Right renal cortex interstitium (tissue), 3 donors: ENCODE results near the gene MIOX. TPM values are rescaled to one million over a fixed set of nuclear protein-coding genes. Genes with fewer than 3 reads are reported as not detected.
"Not testable (repeated sequence)": the region's sequence is repeated elsewhere in the genome, so short reads cannot be mapped to it uniquely, and the experiment has no call there.

ENCODE experiments used
- DNase-seq, 3 donors: peaks; one replicate each; pipeline ENCODE4 v3.0.0-alpha.2; 2013; ENCODE audit warnings: low read depth in 3 of 3, low spot score in 2 of 3
- polyA plus RNA-seq, 3 donors: library from polyadenylated mRNA; unstranded; fragments of 120-200 nt; gene quantifications; one replicate each; pipeline ENCODE4 v1.2.1, GENCODE V29; 2013; ENCODE audit not compliant: insufficient read length in 3 of 3

MIOX gene
- polyA plus RNA-seq, 3 donors = 3.2 to 19.0 (median 13.4) TPM

DNA sequence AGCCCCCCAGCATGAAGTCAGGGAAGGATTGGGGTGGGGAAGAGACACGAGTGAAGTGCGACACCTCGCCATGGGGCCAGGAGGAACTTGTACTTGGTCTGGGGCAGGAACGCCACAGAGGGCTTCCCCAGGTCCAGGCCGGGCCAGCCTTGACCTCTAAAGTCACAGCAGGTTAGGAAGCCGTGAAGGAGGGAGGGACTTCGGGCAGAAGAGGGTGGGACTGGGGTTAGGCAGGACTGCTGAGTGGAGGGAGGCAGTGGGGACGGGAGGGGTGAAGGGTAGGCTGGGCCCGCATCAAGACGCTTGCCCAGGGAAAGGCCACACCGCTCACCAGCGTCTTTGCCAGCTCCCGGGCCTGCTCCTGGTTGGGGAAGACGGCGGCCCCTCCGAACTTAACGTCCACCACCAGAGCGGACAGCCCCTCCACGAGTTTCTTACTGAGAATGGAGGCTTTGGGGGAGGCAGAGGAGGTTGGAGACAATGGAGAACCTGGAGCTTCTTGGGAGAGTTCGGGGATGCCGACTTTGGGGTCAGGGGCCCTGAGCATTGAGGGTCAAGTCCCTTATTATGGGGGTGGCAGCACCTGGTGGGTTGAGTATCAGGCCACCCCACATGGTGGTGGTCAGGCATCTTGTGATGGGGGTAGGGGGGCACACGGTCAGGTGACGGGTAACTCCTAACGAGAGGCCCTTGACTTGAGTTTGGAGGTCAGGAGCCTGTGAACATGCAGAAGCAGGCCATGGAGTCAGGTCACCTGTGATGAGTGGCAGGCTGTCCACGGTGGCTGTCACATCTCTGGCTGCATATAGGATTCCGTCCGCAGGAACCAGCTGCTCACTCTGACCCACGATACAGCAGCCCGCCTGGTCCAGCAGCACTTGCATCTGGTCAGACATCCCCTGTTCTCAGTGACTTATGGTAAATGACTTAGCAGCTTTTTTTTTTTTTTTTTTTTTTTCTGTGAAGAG, 40.5 kb downstream of the MIOX start:
- DNase-seq = no peak

DNA sequence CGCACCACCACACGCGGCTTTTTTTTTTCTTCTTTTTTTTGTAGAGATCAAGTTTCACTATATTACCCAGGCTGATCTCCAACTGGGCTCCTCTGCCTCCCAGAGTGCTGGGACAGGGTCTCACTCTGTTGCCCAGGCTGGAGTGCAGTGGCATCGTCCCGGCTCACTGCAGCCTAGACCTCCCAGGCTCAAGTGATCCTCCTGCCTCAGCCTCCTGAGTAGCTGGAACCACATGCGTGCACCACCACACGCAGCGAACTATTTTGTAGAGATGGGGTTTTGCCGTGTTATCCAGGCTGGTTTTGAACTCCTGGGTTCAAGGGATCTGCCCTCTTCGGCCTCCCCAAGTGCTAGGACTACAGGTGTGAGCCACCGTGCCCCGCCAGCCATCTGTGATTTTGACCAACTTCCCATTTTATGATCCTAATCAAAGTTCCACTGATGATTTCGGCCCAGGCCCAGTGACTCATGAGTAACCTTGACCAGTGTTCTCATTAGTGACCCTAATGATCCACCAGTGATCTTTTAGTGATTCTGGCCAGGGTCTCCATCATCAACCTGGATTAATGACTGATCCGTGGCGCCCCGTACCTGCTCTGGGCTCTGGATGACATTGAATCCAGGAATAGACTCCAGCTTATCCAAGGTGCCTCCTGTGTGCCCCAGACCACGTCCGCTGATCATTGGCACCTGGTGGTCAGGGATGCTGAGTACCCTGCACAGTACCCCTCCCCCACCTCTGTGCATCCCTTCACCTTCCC, 41.4 kb downstream of the MIOX start:
- no peak for DNase-seq

DNA sequence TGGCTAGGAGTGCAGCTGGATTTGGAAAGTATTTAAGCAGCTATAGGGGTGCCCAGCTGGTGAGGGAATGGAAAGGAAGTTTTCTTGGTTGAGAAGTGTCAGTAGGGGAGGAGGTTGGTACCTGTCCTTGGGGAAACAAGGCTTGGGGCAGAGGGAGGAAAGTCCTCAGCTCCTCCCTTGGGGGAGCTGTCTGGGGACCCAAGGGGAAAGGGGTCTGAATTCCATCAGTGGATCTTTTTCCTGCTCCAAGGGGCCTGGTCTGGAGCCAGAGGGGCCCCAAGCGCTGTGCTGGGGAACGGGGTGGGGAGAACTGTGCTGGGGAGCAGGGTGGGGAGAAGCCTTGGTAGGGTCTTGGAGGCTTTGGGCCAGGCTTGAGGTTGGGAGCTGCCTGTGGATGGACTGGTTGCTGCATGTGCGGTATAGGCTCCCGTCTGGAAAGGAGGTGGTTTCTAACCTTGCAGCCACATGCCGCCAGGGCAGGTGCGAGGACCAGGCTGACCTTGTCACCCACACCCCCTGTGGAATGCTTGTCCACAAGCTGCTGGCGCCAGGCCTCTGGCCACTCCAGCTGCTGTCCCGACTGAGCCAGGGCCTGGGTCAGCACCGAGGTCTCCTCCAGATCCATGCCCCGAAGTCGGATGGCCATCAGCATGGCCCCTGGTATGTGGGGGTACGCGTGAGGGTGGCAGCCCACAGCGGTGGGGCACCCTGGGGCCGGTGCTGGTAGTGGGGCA, 42.2 kb downstream of the MIOX start:
- no peak for DNase-seq

DNA sequence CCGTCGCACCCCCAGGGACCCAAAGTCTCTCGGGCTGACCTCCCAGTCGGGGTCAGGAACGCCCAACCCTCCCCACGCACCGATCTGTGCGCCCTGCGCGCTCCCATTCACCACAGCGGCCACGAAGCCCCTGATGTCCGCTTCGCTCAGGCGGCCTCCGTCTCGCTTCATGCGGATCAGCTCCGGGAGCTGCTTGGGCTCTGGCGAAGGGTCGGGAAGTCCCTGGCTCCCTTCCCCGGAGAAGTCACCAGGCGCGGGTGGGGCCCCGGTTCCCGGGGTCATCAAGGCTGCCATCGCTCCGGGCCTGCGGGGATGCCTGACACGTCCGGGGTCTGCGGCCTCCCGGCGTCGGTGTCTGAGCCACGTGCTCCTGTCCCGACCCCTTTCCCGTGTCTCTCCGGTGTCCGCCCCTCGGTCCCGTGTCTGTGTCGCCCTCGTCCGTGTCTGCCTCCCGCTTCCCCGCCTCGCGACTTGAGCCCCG, 42.8 kb downstream of the MIOX start:
- DNase-seq = no peak

DNA sequence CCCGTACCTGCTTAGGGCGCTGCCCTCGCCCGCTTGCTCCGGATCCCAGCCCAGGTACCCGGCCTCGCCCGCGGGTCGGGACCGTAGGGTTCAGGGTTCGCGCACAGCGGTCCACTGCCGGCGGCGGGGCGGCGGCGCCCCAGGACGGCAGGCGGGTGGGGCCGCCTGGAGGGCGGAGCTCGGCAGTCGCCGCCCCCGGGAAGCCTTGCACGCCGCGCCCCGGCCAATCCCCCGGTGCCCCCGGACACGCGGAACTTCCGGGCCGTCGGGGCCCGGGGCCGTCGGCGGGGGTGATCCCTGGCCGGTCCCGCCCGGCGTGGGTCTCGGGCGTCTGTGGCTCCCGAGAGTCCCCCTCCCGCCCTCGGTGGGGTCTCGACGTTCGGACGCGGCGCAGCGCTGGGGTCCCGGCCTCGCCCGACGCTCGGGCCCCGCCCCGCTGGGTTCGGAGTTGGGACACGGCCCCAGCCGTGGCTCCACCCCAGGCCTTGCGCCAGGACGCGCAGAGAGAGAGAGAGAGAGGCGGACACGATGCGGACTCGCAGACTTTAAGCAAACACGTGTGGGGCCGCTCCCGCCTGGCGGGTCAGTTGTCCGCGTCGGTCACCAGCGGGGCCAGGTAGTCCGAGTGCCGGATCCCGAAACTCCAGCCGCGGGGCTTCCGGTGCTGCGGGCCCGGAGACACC, 43.4 kb downstream of the MIOX start, which contains the start of gene TYMP:
TSS of gene TYMP (minus strand) at position 116 of the 683 bp plus-strand sequence. CDS start 303 bp downstream, outside the sequence.
- no peak for DNase-seq

DNA sequence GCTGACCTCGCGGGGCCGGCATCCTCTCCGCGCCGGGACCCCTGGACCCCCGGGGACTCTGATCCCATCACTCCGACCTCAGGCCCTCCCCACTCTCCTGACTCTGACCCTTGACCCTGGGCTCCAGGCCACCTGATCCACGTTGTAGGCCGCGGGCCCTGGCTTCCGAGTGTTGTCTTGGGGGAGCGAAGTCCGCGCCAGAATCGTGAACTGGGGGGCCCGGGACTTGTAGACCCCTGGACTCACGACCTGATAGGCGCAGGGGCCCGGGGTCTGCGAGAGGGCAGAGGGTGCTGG, 43.9 kb downstream of the MIOX start:
- DNase-seq = no peak

DNA sequence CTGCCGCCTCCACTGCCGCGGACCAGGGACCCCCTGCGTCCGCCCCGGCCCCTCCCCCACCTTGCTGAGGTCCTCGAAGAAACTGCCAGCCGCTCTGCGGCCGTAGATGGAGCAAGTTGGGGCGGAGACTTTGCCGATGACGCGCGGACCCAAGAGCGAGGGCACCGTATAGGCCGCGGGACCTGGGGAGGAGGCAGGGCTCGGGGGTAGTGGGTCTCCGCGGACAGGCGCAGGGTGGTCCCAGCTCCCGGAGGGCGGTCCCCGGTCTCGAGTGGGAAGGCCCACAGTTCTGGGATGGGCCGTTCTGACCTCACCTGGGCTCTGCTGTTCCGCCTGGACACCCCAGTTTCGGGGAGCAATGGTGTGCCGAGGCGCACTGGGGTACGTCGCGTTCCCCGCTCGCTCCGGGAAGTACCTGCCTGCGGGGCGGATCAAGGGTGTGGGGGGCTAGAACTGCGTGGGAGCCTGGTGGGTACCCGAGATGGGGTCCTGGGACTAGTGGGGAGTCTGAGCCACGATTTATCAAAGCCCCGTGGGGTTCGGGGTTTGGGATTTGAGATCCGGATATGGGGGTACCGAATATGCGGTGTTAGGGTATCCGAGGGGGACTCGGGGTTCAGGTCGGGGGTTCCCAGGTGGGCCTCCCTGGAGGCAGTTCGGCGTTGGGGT, 44.4 kb downstream of the MIOX start:
- no peak for DNase-seq

DNA sequence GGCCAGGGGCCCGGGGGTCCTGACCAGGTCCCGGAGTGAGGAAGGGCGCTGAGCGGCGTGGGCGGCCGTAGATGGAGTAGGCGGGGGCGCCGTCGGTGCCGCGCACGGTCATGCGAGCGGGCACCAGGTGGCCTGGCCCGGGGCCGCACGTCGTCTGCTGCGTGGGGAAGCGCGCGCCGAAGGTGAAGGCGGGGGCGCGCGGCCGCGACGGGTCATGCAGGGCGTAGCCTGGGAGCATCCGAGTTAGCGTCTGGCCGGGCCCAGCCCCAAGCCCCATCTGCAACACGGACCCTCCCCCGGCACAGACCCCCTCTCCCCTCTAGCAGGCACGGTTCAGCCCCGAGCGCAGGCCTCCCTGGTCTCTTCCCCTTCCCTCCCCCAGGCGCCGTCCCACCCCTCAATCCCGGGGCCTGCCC, 44.9 kb downstream of the MIOX start:
- DNase-seq = no peak

DNA sequence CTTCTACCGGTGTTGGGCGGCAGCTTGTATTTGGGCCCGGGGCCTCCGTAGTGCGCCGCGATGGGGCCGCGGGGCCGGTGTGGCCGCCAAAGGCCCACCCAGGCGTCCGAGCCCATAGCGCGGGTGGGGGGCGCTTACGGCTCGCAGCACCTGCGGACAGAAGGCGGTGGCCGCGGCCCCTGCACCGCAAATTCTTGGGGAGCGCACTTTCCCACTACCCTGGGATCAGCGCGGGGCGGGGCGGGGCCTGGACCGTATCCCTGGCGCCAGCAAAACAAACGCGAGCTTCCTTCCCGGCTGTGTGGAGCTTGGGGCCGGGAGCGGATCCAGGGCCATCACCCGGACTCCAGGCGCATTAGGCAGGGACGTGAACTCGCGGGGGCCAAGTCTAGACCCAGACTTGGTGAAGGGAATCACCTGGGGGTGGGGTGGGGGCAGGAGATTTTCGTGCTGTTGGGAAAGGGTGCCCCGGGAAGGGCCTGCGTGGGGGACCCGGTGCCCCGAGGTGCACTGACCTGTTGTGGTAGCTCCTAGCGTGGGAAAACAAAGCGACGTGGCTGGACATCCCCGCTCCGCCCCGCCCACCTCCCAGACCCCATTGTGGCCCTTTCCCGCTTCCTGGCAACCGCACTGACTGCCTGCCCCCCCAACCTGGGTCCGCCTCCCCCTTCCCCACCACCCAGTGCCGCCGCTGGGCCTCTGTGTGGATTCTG, 45.5 kb downstream of the MIOX start:
- no peak for DNase-seq

DNA sequence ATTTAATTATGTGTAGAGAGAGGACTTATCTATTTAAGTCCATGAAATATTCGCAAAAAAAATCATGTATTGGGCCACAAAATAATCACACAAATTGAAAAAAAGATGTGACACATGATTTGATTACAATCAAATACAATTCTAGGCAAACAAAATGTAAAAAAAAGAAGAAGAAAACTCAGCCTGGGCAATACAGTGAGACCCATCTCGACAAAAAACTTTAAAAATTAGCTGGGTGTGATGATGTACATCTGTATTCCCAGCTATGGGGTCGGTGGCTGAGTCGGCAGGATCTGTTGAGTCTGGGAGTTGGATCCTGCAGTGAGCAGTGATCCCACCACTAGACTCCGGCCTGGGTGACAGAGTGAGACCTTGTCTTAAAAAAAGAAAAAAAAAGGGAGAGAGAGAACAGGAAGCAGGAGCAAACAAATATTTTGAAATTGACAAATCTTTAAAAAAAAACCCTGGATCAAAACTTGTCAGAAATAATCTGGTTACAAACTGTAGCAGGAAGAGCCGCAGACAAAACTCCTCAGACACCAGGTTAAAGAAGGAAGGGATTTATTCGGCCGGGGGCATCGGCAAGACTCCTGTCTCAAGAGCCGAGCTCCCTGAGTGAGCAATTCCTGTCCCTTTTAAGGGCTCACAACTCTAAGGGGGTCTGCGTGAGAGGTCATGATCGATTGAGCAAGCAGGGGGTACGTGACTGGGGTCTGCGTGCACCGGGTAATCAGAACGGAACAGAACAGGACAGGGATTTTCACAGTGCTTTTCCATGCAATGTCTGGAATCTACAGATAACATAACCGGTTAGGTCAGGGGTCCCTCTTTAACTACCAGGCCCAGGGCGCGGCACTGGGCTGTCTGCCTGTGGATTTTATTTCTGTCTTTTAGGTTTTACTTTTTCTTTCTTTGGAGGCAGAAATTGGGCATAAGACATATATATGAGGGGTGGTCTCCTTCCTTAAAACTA, 46.5 kb downstream of the MIOX start:
- no peak for DNase-seq

DNA sequence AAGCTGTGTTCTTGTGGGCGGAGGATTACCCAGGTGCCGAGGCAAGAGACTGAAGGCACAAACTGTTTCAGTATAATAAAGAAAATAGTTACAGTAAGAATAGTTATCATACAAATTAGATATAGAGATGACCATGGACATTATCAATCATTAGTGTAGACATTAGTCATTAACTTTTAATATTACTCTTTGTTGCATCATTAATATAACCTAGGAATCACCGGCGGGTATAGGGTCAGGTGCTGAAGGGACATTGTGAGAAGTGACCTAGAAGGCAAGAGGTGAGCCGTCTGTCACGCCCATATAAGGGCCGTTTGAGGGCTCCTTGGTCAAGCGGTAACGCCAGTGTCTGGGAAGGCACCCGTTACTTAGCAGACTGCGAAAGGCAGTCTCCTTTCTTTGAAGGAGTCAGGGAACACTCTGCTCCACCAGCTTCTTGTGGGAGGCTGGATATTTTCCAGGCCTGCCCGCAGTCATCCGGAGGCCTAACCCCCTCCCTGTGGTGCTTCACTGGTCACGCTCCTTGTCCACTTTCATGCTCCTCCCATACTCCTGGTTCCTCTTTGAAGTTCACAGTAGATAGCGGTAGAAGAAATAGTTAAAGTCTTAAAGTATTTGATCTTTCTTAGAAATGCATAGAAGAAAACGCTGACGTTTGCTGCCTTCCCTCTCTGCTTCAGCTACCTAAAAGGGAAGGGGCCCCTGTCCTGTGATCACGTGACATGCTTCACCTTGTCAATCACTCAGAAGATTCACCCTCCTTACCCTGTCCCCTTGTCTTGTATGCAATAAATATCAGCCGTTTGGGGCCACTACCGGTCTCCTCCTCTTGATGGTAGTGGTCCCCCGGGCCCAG, 47.4 kb downstream of the MIOX start:
- not testable (repeated sequence) for DNase-seq

DNA sequence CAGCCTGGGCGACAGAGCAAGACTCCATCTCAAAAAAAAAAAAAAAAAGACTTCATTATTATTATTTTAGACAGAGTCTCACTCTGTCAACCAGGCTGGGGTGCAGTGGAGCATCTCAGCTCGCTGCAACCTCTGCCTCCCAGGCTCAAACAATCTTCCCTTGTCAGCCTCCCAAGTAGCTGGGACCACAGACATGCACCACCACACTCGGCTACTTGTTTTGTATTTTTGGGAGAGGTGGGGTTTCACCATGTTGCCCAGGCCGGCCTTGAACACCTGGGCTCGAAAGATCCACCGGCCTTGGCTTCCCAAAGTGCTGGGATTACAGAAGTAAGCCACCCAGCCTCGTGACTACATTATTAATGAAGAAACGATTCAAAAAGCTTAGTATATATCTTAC, 48.5 kb downstream of the MIOX start:
- no peak for DNase-seq

DNA sequence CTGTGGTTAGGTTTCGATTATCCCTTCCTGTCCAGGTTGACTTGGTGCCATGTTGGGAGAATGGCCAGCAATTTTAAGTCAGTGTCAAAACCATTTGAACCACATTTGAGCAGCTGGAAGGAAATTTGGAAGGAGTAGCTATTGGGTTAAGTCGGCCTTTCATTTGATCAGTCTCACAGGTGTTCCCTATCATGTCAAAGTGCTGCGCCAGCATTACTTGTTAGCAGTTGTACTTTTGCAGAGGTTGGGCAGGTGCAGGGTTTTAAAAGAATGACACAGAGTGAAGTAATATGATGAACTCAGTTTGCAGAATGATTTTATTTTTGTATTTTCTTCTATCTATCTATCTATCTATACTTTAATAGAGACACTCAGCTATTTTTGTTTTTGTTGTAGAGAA, 49.6 kb downstream of the MIOX start:
- DNase-seq = no peak

DNA sequence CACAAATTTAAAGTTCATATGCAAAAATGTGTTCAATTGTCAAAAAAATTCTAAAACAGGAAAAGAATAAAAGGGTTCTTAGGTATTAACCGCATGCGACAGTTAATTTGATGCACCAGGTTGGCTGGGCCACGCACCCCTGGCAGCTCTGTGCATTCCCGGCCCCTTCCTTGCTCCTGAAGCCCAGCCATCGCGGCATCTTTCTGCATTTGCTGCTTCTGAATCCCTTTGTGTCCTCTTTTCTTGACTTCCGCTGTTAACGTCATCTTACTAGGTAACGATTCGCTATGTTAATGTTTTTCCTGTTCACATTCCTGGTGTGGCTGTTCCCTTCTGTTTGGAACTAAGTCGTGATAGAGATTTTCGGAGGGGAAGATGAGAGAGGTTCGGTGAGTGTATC, 51.1 kb downstream of the MIOX start:
- DNase-seq = no peak
